ENCODE results near the gene GRAMD4.

Gene GRAMD4

GRCh38 chr22:46727813-46728364, 107.7 kb downstream of the GRAMD4 start:
- no peak for DNase-seq

GRCh38 chr22:46728470-46728869, 108.3 kb downstream of the GRAMD4 start:
- no peak for DNase-seq

Data from NCI-H1092 treated with DMSO at 0.1 percent for 48 hours (cell line).